ENCODE measurements around the gene KCTD17. TPM values are rescaled to one million over a fixed set of nuclear protein-coding genes. Genes with fewer than 3 reads are reported as not detected.

KCTD17 gene
- total RNA-seq, 1 experiment from 2014 or later: 29.1 TPM

DNA sequence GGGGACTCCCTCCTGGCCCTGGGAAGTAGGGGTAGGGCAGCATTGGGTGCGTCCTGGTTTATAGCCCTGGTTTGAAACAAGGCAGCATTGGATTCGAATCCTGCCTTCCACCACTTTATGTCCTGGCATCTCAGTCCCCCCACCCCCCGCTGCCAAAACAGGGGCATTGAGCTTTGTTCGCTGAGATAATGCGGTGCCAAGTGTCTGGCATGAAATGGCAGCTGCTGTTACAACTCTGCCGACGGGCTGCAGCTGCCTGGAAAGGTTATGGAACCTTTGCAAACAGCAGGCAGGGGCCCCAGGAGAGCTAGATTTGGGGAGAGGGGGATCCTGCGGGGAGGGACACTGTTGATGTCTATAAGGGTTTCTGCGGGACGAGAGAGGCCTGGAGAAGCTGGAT, 34.2 kb upstream of the KCTD17 start:
- no peak for DNase-seq
- Histone ChIP-seq H3K9me3 (no peaks in the 10 kb centered on the region), H3K27me3 (no peaks in the 10 kb centered on the region), H3K36me3 (no peaks in the 10 kb centered on the region; the same call in 1 of the 2 replicates), H3K4me3 (no peak overlapping the region)

DNA sequence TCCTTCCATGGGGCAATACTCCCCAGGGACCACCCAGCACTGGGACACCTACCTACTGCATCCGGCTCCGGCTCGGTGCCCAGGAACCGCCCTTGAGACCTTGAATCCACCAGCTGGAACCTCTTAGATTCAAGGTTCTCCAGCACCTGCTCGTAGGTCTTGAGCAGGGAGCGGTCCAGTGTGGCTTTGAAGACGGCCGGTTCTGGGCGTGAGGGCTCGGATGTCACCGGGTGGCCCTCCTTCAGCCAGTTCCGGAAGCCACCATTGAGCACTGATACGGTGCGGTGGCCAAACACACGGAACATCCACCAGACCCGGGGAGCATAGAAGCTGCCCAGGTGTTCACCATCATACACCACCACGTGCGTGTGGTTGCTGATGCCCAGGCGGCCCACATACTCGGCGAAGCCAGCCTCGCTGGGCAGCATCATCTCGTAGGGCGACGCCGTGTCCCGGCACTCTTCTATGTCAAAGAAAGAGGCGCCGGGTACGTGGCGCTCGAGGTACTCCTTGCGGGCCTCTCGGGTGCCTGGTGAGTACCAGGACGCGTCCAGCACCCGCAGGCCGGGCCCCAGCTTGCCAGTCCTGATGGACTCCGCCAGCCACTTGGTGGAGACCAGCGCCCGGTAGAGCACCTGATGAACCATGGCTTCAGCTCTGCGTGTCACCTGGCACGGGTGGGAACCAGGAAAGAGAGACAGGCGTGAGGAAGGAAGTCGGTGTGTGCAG, 33.3 kb upstream of the KCTD17 start:
- DNase-seq: no peak
- H3K27me3 ChIP-seq: no peaks in the 10 kb centered on the region
- no peaks in the 10 kb centered on the region for H3K9me3 ChIP-seq
- peak overlapping the region; percentile 75 for H3K4me3 ChIP-seq
- H3K36me3 ChIP-seq: no peaks in the 10 kb centered on the region; the same call in 1 of the 2 replicates

DNA sequence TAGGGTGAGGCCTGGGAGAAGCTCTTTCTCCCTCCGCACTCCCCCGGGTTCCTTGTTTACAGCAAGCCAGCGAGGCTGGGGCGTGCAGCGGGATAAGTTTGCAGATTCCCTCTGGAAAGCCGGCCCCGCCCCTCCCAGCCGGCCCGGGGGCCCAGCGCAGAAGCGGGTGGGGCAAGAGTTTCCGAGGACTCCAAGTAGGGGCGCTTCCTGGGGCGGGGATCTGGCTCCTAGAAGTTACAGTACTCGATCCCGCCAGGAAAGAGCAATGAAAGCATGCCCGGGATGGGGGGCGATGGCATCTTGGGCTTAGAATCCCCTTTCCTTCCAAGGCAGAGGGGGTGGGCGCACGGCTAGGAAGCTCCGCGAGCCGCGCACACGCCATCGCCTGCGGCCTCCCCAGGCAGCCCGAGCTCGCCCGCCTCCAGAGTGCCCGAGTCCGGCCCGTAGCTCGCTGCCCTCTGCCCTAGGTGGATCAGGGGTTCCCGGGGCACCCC, 32.7 kb upstream of the KCTD17 start:
- Histone ChIP-seq H3K4me3 (peak overlapping the region; percentile 75), H3K36me3 (no peaks in the 10 kb centered on the region; the same call in 1 of the 2 replicates), H3K27me3 (no peaks in the 10 kb centered on the region), H3K9me3 (no peaks in the 10 kb centered on the region)
- DNase-seq: peak; percentile 49

DNA sequence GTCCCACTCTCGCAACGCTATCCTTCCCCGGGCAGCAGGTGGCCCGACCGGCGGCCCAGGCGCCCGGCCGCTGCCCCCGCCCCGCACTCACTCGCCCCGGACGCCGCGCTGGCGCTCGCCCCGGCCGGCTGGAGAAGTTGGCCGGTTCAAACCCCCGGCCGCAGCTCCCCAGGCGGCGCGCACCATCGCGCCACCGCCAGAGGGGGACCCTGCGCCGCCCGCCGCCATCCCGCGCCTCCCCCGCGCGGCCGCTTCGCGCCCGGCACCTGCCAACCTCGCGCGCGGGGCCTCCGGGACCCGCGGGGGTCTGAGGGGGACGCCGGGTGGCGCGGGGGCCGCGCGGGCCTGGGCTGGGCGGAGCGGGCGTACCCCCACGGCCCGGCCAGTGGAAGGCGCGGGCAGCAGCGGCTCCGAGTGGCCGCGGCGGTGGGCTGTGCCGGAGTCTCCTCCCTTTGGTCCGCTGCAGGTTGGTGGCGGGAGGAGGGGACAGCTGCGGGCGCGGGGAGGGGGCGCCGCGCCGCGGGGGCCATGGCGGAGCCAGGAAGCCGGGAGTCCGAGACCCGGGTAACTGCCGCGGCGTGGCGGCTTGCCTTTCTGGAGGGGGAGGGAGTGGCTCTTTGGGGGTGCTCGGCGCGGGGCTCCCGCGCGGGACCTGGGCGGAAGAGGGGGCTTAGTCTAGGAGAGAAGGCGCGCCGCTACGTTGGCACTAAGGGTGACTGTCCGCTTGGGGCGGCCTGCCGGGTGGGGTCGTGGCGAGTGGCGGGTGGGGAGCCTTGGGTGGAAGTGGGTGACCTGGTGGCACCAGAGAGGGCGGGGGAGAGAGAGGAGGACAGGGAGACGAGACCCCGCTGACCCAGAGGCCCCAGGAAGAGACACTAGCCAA, 32.0 kb upstream of the KCTD17 start, which contains the start of the genes MPST and TST:
Gene MPST (plus strand): TSS at position 434 of the 883 bp plus-strand sequence. CDS start 95 bp downstream, at position 529.
Gene TST (minus strand): TSS at position 139 of the 883 bp plus-strand sequence. CDS start 715 bp downstream, outside the sequence.
- H3K9me3 ChIP-seq: no peaks in the 10 kb centered on the region
- DNase-seq: peak; percentile 77
- H3K36me3 ChIP-seq: peaks cover under 1% of the 10 kb centered on the region
- no peaks in the 10 kb centered on the region for H3K27me3 ChIP-seq
- peak within 1 kb of the TSS; percentile 92 for H3K4me3 ChIP-seq

DNA sequence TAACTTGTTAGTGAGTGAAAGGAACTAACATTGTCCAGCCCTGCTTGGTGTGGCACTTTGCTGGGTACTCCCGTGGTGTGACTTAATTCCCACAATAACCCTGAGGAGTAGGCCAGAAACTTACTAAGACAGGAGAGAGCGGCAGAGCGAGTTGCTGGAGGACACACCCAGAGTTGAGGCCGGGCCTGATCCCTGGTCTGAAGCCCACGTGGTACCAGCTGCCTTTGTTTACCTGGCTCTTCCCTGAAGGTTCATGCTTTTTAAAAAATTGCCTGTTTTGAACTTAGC, 31.4 kb upstream of the KCTD17 start:
- peak; percentile 49 for DNase-seq
- Histone ChIP-seq H3K27me3 (no peaks in the 10 kb centered on the region), H3K36me3 (peaks cover 6% of the 10 kb centered on the region), H3K9me3 (no peaks in the 10 kb centered on the region), H3K4me3 (peak overlapping the region; percentile 92)

DNA sequence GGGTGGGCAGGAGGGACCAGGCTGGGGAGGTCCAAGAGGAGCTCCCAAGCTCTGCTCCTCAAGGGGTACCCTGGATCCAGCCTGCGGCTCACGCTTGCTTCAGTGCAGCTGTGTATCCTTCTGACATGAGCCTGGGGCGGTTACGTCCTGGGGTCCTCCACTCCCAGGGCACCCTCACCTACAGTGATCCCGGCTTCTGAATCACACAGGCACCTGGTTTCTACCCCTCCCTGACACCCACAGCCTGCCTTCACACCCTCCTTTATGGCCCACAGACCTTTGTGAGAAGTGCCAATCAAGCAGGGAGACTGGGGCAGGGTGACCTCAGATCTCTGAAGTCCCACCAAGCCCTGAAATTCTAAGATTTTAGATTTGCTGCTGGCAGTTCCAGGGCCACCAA, 30.5 kb upstream of the KCTD17 start:
- Histone ChIP-seq H3K36me3 (peaks cover 11% of the 10 kb centered on the region), H3K9me3 (no peaks in the 10 kb centered on the region), H3K4me3 (no peak overlapping the region), H3K27me3 (no peaks in the 10 kb centered on the region)
- no peak for DNase-seq

DNA sequence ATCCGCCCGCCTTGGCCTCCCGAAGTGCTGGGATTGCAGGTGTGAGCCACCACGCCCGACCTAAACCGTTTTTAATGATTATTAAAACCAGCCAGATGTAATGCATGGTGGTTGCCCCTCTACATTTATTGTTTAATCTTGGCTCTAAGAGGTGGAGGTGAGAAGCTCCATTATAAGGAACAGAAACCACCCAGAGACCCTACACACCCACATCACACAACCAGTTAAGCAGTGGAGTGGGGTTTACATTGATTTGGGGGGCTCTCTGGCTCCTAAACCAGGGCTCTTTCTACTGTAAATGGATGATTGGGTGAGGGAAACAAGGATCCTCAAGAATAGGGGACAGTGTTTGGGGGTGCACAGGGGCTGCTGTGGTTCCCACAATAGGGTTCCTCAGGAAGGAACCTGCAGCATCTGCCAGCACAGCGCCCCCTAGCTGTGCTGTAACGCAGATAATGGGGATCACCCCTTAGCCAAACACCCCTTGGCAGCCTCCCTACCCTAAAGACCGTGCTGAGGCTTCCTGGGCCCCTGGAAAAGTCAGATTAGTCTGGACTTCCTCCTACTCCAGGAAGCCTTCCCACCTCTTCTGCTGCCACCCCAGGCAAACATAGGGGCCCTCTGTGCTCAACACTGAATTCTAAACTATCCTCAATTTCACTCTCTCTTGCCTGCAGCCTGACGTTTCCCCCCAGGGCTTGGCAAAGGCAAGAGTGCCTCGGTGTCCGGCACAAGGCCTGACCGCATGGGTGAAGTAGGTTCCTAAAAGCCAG, 29.6 kb upstream of the KCTD17 start:
- Histone ChIP-seq H3K4me3 (no peak overlapping the region), H3K9me3 (no peaks in the 10 kb centered on the region), H3K36me3 (peaks cover 11% of the 10 kb centered on the region), H3K27me3 (no peaks in the 10 kb centered on the region)
- peak; percentile 27 for DNase-seq

DNA sequence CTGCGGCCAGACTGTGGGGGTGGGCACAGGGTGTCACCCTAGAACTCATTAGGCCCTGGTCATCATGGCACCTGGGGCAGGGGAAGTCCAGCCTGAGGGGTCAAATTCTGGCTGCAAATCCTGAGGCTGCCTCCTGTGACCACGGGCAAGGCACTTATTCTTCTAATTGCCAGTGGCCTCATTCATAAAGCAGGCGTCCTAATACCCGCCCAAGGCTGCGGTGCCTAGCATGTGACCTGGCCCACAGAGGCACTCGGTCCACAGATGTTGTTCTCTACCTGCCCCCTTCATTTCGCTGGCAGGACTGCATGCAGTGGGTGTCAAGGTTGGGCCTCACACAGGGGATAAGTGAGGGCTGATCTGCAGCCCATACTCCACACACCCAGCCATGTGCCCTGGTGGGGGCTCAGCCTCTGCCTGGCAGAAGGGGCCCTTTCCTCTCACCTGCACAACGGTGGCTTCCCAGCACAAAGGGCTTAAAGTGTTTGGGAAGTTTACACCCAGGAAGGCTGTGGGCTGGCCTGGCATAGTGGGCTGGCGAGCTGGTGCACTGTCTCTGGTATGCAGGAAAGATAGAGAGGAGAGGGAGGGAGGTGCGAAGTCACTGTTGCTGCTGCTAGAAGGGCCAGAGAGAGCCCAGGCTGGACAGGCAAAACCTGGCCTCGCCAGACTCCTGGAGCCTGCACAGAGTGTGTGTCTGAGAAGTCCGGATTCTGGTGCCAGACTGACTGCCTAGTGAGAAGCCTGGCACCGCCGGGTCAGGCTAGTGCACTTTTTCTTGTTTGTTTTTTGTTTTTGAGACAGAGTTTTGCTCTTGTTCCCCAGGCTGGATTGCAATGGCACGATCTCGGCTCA, 28.8 kb upstream of the KCTD17 start:
- DNase-seq: no peak
- Histone ChIP-seq H3K9me3 (no peaks in the 10 kb centered on the region), H3K27me3 (no peaks in the 10 kb centered on the region), H3K36me3 (peaks cover 14% of the 10 kb centered on the region), H3K4me3 (no peak overlapping the region)

DNA sequence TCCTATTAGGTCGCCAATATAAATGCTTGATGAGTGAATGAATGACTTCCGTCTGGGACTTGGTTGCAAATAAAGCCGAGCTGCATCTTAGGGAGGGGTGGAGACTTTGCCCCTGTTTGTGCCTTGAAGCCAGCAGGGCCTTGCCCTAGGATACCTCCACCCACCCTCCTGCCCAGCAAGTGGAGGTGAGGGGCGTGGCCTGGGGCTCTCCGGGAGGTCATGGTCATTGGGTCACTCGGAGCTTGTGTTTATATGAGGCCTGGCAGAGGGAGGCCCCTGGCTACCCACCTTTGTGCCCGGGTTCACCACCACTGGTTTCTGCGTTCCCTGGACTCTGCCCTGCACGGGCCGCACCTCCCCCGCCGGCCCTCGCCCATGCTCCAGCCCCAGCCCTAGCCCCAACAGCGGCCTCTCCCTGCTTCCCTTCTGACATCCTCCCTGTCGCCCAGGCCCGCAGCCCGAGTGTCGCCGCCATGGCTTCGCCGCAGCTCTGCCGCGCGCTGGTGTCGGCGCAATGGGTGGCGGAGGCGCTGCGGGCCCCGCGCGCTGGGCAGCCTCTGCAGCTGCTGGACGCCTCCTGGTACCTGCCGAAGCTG, 27.7 kb upstream of the KCTD17 start:
- no peak overlapping the region for H3K4me3 ChIP-seq
- H3K9me3 ChIP-seq: no peaks in the 10 kb centered on the region
- no peak for DNase-seq
- H3K36me3 ChIP-seq: peaks cover 14% of the 10 kb centered on the region
- no peaks in the 10 kb centered on the region for H3K27me3 ChIP-seq

DNA sequence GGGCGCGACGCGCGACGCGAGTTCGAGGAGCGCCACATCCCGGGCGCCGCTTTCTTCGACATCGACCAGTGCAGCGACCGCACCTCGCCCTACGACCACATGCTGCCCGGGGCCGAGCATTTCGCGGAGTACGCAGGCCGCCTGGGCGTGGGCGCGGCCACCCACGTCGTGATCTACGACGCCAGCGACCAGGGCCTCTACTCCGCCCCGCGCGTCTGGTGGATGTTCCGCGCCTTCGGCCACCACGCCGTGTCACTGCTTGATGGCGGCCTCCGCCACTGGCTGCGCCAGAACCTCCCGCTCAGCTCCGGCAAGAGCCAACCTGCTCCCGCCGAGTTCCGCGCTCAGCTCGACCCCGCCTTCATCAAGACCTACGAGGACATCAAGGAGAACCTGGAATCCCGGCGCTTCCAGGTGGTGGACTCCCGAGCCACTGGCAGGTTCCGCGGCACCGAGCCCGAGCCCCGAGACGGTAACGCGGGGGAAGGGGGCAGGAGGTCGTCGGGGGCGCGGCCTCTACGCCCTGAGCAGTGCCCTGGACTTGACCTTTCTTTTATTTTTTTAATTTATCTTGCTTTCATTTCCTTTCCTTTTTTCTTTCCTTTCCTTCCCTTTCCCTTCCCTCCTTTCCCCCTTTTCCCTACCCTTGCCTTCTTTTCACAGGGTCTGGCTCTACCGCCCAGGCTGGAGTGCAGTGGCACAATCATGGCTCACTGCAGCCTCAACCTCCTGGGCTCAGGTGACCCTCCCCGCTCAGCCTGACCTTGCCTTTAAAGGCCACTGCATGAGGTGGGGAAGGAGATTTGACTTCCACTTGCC, 27.0 kb upstream of the KCTD17 start:
- H3K27me3 ChIP-seq: no peaks in the 10 kb centered on the region
- H3K36me3 ChIP-seq: peaks cover 14% of the 10 kb centered on the region
- H3K9me3 ChIP-seq: no peaks in the 10 kb centered on the region
- no peak overlapping the region for H3K4me3 ChIP-seq
- no peak for DNase-seq

DNA sequence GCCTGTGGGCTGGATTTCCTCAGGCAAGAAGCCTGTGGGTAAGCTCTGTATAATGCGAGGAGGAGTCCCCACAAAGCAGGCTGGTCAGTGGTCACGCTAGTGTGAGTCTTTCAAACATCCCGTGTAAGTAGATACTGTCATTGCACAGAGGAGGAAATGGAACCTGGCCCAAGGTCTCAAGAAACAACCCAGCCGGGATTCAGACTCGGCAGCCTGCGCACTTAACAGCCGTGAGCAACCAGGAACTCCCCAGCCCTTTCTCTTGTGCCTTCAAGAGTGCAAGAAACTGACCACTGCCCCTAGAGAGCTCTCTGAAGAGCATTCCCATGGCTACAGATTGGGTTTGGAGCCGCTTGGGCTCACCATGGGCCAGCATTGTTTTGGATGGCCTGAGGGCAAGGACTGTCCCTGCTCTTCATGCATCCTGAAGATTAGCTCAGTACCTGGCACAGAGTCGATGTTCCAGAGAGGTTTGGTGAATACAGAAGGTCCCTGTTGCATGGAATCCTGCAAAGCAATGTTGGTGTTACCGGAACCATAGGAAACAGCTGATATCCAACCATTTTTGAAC, 26.0 kb upstream of the KCTD17 start:
- no peak overlapping the region for H3K4me3 ChIP-seq
- no peaks in the 10 kb centered on the region for H3K27me3 ChIP-seq
- H3K9me3 ChIP-seq: no peaks in the 10 kb centered on the region
- DNase-seq: no peak
- peaks cover 14% of the 10 kb centered on the region for H3K36me3 ChIP-seq

DNA sequence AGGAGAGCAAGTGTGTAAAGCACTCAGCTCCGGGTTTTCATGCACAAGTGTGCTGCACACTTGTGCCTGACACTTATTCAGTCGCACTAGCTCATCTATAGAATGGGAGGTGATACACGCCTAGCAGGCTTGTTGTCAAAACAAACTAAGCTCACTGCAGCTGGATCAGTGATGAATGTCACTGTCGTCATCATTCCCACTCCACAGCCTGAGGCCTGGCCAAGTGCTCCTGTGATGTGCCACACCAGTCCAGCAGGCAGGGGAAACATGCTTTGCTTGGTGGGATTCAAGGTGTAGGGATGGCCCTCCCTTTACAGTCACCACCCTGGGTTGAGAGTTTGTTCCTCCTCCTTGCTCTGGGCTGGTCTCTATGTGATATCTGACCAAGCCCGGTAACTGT, 25.2 kb upstream of the KCTD17 start:
- DNase-seq: no peak
- Histone ChIP-seq H3K9me3 (no peaks in the 10 kb centered on the region), H3K4me3 (no peak overlapping the region), H3K27me3 (no peaks in the 10 kb centered on the region), H3K36me3 (peaks cover 14% of the 10 kb centered on the region)

DNA sequence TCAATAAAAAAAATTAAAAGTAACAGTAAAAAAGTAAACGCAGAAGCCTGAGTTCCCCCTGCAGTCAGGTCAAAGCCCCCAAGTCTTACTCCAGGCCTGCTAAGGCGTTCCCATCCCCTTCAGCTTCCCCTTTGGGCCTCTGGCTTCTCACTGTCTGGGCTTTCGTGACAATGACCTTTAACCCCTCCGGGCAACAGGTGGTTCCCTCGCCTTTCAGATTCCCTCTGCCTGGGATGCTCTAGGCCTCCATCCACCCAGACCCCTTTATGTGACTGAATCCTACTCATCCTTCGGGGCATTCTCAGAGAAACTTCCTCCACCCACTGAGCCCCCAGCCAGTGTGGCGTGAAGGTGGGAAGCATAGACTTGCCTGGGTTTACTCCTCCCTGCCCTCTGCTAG, 24.0 kb upstream of the KCTD17 start:
- Histone ChIP-seq H3K36me3 (peaks cover 14% of the 10 kb centered on the region), H3K27me3 (no peaks in the 10 kb centered on the region), H3K9me3 (no peaks in the 10 kb centered on the region), H3K4me3 (no peak overlapping the region)
- no peak for DNase-seq

DNA sequence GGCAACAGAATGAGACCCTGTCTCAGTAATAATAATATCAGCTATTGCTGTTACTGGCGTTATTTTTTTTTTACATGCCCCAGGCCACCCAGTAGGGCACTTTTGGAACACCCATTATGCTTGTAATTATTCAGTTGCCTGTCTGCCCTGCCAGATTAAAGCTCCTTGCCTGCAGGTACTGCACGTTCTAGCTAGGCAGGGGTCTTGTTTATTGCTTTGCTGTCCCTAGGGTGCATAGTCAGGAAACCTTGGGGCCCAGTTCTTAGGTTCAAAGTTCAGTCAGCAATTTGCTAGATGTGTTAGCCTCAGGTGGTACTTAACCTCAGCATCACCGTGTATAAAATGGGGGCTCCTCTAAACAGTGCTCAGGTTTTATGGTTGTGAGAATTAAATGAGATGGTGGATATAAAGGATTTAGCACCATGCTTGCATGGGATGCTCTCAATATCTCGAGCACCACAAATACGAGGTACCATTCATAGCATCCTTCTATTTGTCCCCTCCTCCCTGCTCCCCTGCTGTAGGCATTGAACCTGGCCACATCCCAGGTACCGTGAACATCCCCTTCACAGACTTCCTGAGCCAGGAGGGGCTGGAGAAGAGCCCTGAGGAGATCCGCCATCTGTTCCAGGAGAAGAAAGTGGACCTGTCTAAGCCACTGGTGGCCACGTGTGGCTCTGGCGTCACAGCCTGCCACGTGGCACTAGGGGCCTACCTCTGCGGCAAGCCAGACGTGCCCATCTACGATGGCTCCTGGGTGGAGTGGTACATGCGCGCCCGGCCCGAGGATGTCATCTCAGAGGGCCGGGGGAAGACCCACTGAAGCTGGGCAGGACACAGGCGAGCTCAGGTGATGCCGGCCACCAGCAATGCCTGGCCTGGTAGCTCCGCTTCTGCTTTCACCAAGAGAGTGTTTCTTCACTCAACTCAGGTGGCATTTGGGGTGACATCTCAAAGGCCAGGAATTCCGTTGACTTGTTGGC, 22.6 kb upstream of the KCTD17 start:
- Histone ChIP-seq H3K4me3 (no peak overlapping the region), H3K27me3 (no peaks in the 10 kb centered on the region), H3K36me3 (peaks cover 14% of the 10 kb centered on the region), H3K9me3 (no peaks in the 10 kb centered on the region)
- no peak for DNase-seq

Measured in MG63 (cell line).